Hypothalamus (tissue), 51 donors: ENCODE results near the gene MARK3.
"Not testable (repeated sequence)": the region's sequence is repeated elsewhere in the genome, so short reads cannot be mapped to it uniquely, and the experiment has no call there.

Experiments
- DNase-seq, 51 donors: peaks; one replicate each; lab custom pipeline; 2025; lab: John Stamatoyannopoulos, UW

Gene MARK3

GRCh38 chr14:103522649-103523574, 137.7 kb downstream of the MARK3 start, which contains the start of gene CKB:
Gene CKB, minus strand, starts transcription at chr14:103522830. Its CDS starts 337 bp downstream, at chr14:103522493.
- peak in 44 of 51 donors; percentile 34 to 87 (median 70) for DNase-seq

- DNase-seq: no peak
These were observed 138.3 kb downstream of the MARK3 start for GRCh38 chr14:103523575-103523954.

GRCh38 chr14:103524002-103524935, 139.1 kb downstream of the MARK3 start:
- DNase-seq: no peak

- not testable (repeated sequence) for DNase-seq
These were observed 140.4 kb downstream of the MARK3 start for GRCh38 chr14:103525430-103526246.

- DNase-seq: no peak
These were observed 141.2 kb downstream of the MARK3 start for GRCh38 chr14:103526247-103526913.

- DNase-seq: no peak
These were observed 141.7 kb downstream of the MARK3 start for GRCh38 chr14:103526914-103527248.

- DNase-seq: peak in 3 of 51 donors; percentile 16 to 36 (median 25)
These were observed 142.4 kb downstream of the MARK3 start for GRCh38 chr14:103527408-103528145.

GRCh38 chr14:103528146-103528586, 143.0 kb downstream of the MARK3 start:
- peak in 13 of 51 donors; percentile 34 to 64 (median 51) for DNase-seq

GRCh38 chr14:103528587-103529382, 143.6 kb downstream of the MARK3 start, which contains the start of gene TRMT61A:
Gene TRMT61A, plus strand, starts transcription at chr14:103529196. Its CDS starts 783 bp downstream, at chr14:103529979.
- DNase-seq: peak; percentile 41 to 94 (median 83)

- DNase-seq: no peak
These were observed 144.5 kb downstream of the MARK3 start for GRCh38 chr14:103529383-103530365.

- DNase-seq: no peak
These were observed 145.2 kb downstream of the MARK3 start for GRCh38 chr14:103530390-103530789.

- no peak for DNase-seq
These were observed 145.6 kb downstream of the MARK3 start for GRCh38 chr14:103530831-103531230.

- DNase-seq: no peak
These were observed 146.4 kb downstream of the MARK3 start for GRCh38 chr14:103531421-103532215.

- no peak for DNase-seq
These were observed 147.3 kb downstream of the MARK3 start for GRCh38 chr14:103532216-103533136.
